ENCODE data around the gene C1orf21.

C1orf21 gene

DNA sequence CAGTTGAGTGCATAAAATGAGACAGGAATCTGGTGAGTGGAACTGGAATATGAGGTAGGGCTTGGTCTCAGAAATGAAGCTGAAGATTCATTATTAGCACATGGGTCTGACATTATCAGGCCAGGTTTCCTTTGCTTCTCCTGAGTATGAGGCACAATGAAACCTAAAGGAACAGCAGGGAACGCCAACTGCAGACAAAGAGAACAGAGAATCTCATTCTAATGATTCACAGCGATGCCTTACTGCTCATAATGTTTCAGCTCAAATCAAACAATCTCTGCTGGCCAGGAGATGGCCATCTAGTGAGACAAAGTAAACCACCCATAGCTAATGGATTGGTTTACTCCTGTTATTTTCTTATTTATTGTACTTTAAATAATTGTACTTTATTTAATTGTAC is 133.5 kb downstream of the C1orf21 start:
- DNase-seq: no peak

DNA sequence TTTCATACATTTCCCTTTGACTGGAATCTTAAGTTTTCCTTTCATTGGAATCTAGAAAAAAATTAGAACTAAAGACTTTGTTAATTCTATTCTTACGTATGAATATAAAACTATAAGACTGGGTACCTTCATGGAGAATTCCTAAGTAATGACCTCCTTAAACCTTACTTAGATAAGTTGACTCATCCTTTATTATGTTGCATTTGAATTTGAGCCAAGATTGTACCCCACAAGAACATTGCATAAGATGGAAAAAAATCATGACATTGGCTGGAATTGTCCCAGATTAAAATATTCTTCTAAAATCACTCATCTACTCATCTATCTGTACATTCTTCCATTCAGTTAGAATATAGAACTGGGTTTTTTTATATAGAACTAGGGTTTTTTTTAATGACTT is 137.4 kb downstream of the C1orf21 start:
- peak; percentile 52 for DNase-seq

DNA sequence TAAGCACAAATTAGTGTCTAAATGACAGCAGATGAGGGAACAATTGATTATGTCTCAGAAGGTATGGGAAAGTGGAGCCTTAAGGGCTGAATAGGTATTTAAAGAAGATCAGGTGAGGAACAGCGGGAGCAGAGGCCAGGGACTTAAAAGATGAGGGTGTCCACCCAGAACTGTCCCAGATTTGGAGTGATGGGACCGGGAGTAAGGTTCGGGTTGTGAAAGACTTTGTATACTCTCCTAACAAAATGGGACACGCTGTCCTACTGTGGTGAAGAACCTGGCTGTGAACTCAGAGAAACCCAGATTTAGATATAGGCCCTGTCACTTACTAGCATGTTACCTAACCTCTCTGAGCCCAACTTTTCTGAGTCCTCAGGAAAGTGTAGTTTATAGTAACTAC is 140.6 kb downstream of the C1orf21 start:
- no peak for DNase-seq

DNA sequence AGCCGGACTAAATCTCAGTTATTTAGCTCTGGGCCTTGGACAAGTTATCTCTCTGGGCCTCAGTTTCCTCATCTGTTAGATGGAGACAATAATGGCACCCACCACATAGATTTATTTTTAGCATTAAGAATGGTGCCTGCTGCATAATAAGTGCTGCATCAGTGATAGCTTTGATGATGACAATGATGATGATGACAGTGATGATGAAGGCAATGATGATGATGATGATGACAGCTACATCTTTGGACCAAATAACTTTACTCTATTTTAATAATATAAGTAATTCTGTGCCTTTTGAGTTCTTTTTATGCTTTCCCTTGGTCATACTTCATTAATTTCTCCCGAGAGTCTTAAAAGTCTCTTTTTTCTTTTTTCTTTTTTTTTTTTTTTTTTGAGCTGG is 143.4 kb downstream of the C1orf21 start:
- no peak for DNase-seq

DNA sequence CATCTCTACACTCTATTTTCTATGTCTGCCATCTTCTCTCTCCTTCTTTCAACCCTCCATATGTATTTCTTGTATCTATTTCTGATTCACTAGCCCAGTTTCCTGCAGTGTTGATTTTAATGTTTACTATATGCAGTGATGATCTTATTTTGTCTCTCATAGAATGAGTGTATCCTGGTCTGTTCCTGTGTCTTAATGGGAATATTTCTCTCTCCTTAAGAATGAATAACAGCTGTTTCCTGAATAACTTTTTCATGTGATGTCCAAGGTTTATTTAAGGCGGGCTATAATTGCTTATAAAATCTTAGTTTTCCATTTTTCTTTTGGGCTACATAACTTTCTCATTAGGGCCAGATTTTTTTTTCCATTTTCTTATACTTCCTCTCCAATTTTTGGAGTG is 144.5 kb downstream of the C1orf21 start:
- no peak for DNase-seq

DNA sequence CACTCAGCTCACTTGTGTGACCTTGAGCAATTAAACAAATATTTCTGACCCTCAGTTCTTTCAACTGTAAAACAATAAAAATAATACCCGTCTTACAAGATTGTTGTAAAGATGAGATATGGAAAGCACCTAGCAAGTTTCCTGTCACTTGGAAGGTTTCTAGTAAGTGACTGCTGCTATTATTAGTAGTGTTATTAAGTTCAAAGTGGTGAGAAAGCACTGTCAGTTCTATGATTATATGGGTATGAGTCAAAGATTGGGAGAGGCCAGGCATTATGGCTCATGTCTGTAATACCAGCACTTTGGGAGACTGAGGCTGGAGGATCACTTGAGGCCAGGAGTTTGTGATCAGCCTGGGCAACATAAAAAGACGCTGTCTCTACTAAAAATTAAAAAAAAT is 145.4 kb downstream of the C1orf21 start:
- no peak for DNase-seq

DNA sequence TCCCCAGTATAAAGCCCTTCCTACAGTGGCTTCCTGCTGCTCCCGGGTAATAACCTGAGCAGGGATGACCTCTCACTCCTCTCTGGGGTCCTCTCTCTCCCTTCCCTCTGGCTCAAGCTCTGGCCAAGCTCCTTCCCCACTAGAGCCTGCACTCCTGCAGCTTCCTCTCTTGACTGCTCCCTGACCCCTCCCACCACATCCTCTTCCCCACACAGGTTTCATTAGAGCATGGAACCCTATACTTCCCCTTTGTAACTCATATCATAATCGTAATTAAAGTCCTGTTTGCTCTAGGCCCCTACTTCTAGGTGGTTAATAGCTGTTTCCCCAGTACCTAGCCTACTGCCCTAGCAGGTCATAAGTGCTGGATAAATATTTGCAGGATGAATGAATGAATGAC is 146.2 kb downstream of the C1orf21 start:
- DNase-seq: no peak

DNA sequence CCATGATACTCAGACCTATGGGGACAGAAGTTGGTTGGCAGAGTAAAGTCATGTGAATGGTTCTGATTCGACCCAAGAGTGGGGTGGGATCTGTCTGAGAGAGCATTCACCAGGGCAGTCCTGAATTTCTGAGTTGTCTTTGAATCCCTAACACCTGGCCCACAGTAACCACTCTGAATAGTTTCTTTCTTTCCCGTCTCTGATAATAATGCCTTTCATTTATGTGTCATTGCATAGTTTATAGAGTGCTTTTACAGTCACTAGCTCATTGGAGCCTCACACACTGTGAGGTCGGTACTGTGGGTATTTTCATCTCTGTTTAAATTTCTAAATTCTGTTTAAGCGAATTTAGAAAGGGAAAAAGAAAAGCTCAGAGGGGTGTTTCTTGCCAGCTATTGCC is 147.1 kb downstream of the C1orf21 start:
- DNase-seq: no peak

DNA sequence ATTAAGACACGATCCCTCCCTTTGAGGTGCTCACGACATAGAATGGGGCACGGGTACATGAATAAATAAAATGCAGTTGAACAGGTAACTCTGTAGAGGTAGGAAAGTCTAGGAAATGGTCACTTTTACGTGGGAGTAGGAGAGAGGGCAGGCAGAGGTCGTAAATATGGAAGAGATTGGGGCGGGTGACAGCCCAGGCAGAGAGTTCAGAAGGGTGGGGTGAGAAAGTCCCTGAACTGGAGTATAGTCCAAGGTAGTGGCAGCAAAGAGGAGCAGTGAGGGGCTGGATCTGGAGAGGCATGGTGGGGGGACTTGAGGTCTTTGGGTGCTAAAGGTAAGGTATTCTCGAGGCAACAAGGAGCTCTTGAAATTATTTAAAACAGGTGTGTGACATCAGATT is 147.9 kb downstream of the C1orf21 start:
- no peak for DNase-seq

DNA sequence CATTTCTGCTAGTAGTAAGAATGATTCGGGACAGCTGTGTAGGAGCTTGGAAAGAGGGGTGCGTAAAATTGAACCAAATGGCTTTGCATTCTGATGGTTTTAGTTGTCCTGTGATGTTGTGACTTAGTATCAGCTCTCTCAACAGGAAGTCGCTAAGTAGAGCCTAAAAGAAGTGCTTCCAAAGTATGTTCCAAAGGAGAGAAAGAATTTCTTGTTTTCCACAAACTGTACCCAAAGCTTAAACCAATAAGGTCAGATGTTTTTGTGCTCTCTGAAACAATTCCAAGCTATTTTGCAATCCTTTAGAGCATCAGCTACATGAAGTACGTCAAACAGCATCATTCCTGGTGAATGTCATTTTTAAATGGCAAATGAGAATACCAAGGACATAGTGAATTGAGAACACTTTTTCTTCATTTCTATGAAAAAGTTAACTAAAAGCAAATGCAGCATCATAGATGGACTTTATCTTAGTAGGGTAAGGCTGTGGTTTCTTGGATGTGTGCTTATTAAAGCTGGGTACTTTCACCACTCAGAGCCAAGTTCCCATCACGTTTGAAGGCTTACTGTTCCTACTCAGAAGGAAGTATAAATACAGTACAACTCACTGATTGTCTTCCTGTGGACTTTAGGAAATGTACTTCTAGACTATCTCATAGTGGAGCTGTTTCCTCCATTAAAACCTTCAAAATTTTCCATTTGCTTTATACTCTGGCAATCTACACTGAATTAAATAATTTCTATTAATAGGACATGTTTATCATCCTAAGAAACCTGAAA is 148.6 kb downstream of the C1orf21 start:
- peak; percentile 70 for DNase-seq

DNA sequence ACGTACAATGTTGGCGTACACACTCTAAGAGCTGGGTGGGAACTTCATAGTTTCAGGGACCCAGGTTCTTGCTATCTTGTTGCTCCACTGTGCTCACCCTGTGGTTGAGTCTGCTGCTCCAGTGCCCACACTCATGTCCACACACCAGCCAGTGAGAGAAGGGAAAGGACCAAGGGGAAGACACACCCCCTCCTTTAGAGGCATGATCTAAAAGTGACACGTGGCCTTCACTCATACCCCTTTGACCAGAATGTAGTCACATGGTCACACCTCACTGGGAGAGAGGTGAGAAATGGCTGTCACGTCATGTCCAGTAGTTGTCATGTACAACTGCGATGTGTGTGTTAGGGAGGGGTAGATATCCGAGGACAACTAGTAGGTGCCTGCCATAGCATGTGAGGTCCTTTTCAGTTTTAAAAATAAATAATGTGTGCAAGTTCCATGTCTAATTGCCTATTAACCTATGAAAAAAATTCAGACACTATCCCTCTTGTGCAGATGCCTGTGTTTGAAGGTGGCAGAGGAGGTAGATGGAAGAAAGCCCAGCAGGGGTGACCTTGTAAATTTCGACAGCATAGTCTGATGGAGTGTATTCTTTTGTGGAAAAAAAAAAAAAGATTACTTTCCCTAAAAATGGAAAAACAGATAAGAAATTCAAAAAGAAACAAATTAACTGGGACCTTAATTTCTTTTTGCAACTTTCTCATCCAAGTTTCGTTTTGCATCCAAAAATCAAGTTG is 149.6 kb downstream of the C1orf21 start:
- DNase-seq: no peak

DNA sequence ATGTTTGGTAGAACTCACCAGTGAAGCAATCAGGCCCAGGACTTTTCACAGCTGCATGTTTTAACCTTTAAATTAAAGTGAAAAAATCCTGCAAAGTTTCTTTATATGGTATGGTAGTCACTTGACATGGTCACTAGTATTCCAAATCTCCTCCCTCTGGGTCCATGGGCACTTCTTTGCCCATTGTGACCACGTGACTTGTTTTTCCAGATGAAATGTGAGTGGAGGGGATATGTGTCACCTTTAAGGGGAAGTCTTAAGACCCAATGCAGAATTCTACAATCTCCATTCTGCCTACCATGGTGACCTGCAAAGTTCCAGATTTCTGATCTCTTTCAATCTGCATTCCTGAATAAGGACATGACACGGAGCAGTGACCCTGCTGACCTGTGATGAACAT is 152.8 kb downstream of the C1orf21 start:
- DNase-seq: no peak

DNA sequence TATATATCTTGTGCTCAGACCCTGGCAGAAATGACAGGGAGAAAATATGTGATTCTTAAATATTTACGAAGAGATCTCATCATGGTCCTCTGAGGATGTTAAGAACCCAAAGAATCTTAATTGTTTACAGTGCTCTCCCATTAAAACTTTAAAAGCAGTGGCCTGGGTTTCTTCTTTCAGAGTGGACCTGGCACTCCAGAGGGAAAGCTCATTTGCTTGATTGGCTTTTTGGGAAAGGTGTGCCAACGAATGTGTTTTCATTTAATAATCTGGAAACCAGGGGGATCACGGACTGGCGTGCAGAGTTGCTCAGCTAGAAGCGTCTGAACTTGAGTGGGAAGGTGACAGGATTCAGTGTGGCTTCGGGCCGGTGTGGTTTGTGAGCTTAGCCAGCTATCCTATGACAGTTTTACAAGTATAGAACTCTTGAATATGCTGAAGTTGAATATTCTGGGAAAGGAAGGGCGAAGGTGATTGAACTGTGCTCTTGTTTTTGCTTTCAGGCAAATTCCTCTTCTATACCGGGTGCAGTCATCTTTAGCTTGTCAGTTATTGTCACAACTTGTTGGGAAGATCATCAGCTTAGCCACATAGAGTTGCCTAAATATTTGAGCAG is 154.8 kb downstream of the C1orf21 start:
- no peak for DNase-seq

DNA sequence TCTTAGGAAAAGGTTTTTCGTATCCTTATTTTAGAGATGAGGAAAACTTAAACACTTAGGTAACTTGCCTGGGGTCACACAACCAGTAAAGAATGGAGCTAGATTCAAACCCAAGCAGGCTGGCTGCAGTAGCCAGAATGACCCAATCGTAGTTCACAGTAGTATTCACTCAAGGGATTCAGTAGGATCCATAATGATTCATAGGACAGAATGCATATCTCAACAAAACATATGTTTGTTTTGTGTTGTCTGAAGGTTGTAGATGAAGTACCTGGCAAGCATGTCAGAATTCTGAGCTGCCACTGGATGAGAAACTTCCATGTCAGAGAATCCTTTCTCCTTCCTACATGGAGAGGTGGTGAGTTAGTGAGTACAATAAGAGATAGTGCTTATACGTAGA is 155.5 kb downstream of the C1orf21 start:
- no peak for DNase-seq

DNA sequence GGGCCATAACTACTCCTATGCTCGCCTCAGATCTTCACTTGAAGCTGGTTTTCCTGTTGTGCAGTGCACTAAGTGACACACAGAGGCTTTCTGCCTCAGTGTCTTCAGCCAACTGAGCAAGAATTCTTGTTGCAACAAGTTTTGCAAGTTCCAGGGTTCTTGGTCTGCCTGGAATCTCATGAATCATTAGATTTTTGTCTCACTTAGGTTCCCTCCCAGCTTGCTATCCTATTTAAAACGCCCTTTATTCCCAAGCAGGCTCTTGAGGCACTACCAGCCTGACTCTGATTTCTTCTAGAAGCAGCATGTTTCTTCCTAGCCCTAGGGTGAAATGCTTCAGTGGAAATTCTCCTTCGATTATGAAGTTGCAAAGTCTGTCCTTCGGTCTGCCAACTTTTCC is 158.8 kb downstream of the C1orf21 start:
- DNase-seq: peak; percentile 18

DNA sequence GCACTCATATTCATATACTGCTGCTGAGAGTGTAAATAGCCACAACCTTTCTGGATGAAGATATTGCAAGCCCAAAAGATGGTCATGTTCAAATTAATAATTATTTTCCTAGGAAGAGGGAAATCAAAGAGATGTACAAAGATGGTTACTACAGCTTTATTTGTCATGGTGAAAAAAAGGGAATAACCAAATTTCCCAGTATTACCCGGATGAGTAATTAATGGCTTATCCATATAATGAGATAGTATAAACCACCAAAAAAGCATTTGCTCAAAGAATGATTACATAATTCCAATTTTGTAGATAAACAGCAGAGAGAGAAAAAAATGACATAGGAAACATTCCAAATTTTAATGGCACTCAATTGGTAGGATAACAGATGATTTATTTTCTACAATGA is 165.6 kb downstream of the C1orf21 start:
- no peak for DNase-seq

DNA sequence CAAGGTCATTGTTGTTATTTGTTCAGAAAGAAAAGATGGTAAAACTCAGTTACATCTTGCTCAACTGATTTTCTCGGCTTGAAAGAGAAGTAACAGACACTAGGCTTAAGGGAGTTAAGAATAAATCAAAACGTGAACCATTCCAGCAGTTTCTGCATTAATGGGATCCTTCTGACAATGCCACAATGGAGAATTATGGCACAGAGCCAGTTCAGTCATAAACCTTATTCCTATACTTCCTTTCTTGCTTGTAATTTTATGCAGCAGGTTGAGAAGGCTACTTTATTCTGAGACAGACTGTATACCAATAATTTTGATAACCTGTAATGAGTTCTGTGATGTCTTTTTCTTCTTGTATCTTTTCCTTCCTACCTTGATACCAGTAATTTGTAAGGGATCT is 167.0 kb downstream of the C1orf21 start:
- no peak for DNase-seq

DNA sequence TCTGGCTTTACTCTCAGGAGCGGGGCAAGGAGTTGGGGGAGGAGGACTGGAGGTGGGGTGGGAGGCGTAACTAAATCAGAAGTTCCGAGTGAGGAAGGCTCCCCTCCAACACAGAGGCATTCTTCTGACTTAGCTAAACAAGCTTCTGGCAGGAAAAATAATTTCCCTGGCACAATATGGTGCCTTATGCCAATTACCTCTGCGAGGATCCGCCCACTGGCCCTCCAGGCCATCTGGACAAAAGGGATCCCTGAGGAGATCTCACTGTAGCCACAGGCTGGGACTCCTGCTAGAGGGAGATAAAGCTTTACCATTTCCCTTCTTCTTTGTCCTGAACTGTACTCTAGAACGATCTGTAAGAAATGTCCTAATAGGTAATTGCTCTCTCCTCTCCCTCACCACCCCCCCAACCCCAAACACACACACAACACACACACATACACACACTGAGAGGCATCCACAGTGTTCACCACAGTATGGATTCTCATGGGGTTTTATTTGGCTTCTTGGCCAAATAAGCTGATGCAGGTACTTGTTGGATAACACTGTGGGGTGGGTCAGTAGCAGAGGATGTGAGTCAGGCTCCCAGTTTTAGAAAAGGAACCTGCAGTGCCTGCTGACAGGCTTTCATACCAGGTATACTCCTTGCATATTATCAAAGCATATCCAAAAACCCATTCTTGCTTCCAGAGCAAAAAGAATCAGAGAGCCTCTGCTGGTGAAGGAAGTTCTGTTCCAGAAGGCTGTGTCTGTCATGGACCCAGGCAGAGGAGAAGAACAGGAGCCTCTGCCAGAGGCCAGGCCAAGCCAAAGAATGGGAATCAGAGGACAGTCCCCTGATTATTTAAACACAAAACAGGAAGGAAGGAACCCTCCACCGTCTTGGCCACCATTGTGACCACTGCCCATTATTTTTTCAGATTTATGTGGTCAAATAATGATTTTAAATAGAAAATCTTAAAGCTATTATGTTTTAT is 169.1 kb downstream of the C1orf21 start:
- no peak for DNase-seq

DNA sequence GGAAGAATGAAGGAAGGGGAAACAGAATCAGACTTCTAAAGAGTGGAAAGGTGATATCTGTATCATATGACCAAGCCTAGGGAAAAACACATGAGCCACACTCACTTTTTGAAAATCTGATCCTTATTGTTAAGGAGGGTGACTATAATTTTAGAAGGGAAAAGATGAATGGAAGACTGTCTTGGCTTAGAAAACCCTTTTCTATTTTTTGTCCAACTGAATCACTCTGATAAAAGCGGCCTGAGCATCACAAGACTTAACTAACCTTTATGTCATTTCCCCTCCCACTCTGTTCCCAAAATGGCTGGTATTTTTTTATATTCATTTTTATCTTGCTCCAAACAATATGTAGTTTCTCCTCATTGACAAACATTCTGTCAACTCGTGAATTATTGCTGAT is 169.8 kb downstream of the C1orf21 start:
- DNase-seq: no peak

DNA sequence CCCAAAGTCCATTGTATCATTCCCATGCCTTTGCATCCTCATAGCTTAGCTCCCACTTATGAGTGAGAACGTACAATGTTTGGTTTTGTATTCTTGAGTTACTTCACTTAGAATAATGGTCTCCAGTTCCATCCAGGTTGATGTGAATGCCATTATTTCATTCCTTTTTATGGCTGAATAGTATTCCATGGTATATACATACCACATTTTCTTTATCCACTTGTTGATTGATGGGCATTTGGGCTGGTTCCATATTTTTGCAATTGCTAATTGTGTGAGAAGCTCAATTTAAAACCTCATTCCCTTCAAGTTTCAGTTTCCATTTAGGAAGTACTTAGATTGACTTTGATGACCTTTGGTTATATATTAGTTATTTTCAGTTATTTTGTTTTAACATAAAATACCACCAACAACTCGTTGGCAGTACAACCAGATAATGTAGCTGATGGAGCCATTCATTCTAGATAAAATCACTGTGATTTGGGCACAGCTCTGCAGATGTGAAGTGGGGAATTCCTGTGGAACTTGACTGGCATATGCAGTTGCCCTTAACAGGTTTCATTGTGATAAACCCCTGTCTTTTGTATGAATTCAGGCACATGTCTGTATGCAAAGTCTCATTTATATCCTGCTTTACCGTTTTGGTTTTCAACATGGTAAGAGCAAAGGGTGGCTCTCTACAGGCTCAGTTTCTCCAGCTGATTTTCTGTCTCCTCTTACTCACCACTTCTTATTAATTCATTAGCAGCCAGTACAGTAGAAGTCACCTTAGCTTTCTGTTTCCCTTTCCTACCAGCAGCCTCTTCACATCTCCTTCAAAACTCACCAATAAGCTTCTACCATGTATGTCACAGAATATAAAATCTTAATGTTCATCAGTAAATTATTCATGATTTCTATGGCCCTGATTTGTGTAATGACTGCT is 170.9 kb downstream of the C1orf21 start:
- DNase-seq: no peak

DNA sequence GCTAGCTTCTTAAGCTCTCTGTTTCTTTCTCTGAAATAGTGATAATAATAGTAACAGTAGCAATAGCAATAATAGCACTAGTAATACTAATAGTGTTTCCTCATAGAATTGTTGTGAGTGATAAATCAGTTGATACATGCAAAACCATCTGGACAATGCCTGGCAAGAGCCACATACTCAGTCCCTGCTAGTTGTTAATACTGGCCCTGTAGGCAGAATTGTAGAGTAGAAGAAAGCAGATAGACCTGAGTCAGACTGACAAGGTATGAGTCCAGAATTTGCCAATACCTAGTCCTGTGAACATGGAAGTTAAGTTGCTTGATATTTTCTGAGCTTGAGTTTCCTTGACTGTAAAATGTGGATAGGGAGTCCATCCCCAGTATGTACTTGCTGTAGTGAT is 171.9 kb downstream of the C1orf21 start:
- DNase-seq: no peak

Data from fibroblast of skin of right quadriceps (primary cell).